Esophagus muscularis mucosa (tissue), 4 donors: Measurements from ENCODE around the gene VMA21.

ENCODE experiments used
- EP300 ChIP-seq: sonication (generic); formaldehyde crosslinking; IDR thresholded peaks from one replicate; pipeline ENCODE4 v1.6.1; 2017; ENCODE audit warnings: antibody characterized with exemption
- POLR2A ChIP-seq: fragments of 450-650 bp; IDR thresholded peaks from one replicate; pipeline ENCODE4 v1.6.1; 2017; ENCODE audit warnings: antibody characterized with exemption, moderate library complexity, mild to moderate bottlenecking, low read depth
- POLR2AphosphoS5 ChIP-seq, 2 donors: sonication (generic); formaldehyde crosslinking; IDR thresholded peaks; one replicate each; pipeline ENCODE4 v1.6.1; 2017; ENCODE audit warnings: antibody characterized with exemption in 2 of 2
- TF ChIP-seq, protein P1 (sequence below), 3 experiments: fragments of 200-600 bp in 2 of 3; fragments of 450-650 bp in 1 of 3; sonication (generic) in 2 of 3; IDR thresholded peaks; one replicate each; pipeline ENCODE4 v1.5.1; 2017 to 2019; ENCODE audit warnings: antibody characterized with exemption in 3 of 3, mild to moderate bottlenecking in 2 of 3, moderate library complexity in 1 of 3

DNA sequence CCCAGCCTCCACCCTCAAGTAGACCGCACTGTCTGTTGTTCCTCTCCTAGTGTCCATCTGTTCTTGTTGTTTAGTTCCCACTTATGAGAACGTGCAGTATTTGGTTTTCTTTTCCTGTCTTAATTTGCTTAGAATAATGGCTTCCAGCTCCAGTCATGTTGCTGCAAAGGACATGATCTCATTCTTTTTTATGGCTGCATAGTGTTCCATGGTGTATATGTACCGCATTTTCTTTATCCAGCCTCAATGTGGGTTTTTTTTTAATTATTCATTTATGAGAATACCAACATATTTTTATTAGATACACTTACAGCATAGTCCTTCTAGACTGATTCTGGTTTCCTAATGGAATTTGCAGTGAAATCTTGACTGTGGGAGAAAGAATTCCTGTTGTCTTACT lies 1.3 kb downstream of the VMA21 start:
- TF ChIP-seq POLR2AphosphoS5 (IDR thresholded peaks at IDR 0.05) (no peak), POLR2A (no peak), EP300 (no peak)
- TF ChIP-seq, protein P1, sequence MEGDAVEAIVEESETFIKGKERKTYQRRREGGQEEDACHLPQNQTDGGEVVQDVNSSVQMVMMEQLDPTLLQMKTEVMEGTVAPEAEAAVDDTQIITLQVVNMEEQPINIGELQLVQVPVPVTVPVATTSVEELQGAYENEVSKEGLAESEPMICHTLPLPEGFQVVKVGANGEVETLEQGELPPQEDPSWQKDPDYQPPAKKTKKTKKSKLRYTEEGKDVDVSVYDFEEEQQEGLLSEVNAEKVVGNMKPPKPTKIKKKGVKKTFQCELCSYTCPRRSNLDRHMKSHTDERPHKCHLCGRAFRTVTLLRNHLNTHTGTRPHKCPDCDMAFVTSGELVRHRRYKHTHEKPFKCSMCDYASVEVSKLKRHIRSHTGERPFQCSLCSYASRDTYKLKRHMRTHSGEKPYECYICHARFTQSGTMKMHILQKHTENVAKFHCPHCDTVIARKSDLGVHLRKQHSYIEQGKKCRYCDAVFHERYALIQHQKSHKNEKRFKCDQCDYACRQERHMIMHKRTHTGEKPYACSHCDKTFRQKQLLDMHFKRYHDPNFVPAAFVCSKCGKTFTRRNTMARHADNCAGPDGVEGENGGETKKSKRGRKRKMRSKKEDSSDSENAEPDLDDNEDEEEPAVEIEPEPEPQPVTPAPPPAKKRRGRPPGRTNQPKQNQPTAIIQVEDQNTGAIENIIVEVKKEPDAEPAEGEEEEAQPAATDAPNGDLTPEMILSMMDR (IDR thresholded peaks at IDR 0.05): no peak
